ENCODE data around the gene DPH3. TPM values are rescaled to one million over a fixed set of nuclear protein-coding genes. Genes with fewer than 3 reads are reported as not detected.

DPH3 gene
- total RNA-seq, 2 experiments from 2014 or later = 10.5 to 12.8 TPM

- intact Hi-C loops (cut with DNase I, micrococcal nuclease) = no loop called here
- CTCF ChIA-PET = interaction anchor here (0.9 kb wide), 1 partner anchor 13 kb away, joined by 3 read pairs; no protein-coding TSS in a partner anchor
- Mint-ChIP-seq H3K36me3 (ENCODE audit: low read depth) (no peaks in the 10 kb centered on the region), H3K4me3 (no peak overlapping the region), H3K4me1 (ENCODE audit: low read depth) (no peaks in the 10 kb centered on the region), H3K27ac (no peak overlapping the region), H3K27me3 (peaks cover 3% of the 10 kb centered on the region), H3K9me3 (no peaks in the 10 kb centered on the region)
- peaks cover 0 to 4% of the 10 kb centered on the region in 2 experiments for H3K27me3 ChIP-seq (ENCODE audit: control insufficient read depth in 1 of 2, insufficient read depth in 2 of 2, low read length in 2 of 2)
- no peak overlapping the region for H3K4me3 ChIP-seq (ENCODE audit: low read length)
- POLR2A ChIA-PET = no interaction called here
- no peak overlapping the region for H3K27ac ChIP-seq (ENCODE audit: low read depth in 1 of 2, low read length in 2 of 2)
- ATAC-seq (ENCODE audit: poor library complexity) = no peak
- H3K36me3 ChIP-seq (ENCODE audit: insufficient read depth, low read length) = no peaks in the 10 kb centered on the region
- TF ChIP-seq CTCF (IDR thresholded peaks at IDR 0.05) = no peak
- H3K9me3 ChIP-seq (ENCODE audit: control insufficient read depth in 1 of 2, insufficient read depth in 1 of 2, low read length in 2 of 2) = no peaks in the 10 kb centered on the region
- H3K4me1 ChIP-seq (ENCODE audit: insufficient read depth, low read length) = no peaks in the 10 kb centered on the region
- DNase-seq = no peak
These were observed 37.2 kb downstream of the DPH3 start for GRCh38 chr3:16227566-16227965.

GRCh38 chr3:16224325-16224724 is 40.4 kb downstream of the DPH3 start:
- no peak for ATAC-seq (ENCODE audit: poor library complexity)

DNA sequence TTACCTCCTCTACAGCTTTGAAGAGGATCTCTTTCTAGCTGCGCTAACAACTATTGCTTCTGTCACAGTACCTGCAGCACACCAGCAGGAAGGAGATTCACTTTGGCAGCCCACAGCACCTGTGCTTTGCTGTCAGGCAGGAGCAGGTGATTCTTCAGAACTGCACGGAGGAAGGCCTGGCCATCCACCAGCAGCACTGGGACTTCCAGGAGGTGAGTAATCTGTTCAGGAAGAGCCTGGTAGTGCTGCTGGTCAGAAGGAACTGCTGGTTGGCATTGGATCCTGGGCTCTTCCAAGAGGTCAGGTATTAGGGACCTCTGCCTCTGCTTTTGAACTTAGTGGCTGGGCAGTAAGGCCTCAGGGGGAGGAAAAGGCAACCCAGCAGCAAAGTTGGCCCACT is 42.2 kb downstream of the DPH3 start:
- Mint-ChIP-seq H3K27me3 (no peaks in the 10 kb centered on the region), H3K4me1 (ENCODE audit: low read depth) (no peaks in the 10 kb centered on the region), H3K27ac (no peak overlapping the region), H3K36me3 (ENCODE audit: low read depth) (no peaks in the 10 kb centered on the region), H3K9me3 (peaks cover 6% of the 10 kb centered on the region), H3K4me3 (no peak overlapping the region)
- no peak overlapping the region for H3K4me3 ChIP-seq (ENCODE audit: low read length)
- intact Hi-C loops (cut with DNase I, micrococcal nuclease) = no loop called here
- no peaks in the 10 kb centered on the region for H3K4me1 ChIP-seq (ENCODE audit: insufficient read depth, low read length)
- no peaks in the 10 kb centered on the region for H3K9me3 ChIP-seq (ENCODE audit: control insufficient read depth in 1 of 2, insufficient read depth in 1 of 2, low read length in 2 of 2)
- no peak for TF ChIP-seq CTCF (IDR thresholded peaks at IDR 0.05)
- H3K27me3 ChIP-seq (ENCODE audit: control insufficient read depth in 1 of 2, insufficient read depth in 2 of 2, low read length in 2 of 2) = no peaks in the 10 kb centered on the region
- no peaks in the 10 kb centered on the region for H3K36me3 ChIP-seq (ENCODE audit: insufficient read depth, low read length)
- CTCF ChIA-PET = no interaction called here
- ATAC-seq (ENCODE audit: poor library complexity) (no peak), DNase-seq (no peak)
- H3K27ac ChIP-seq (ENCODE audit: low read depth in 1 of 2, low read length in 2 of 2) = no peak overlapping the region
- POLR2A ChIA-PET = no interaction called here

More at GRCh38 chr3:16224325-16224724, 40.4 kb downstream of the DPH3 start:
- DNase-seq = no peak
- Mint-ChIP-seq H3K4me1 (ENCODE audit: low read depth) (no peaks in the 10 kb centered on the region), H3K27me3 (no peaks in the 10 kb centered on the region), H3K4me3 (no peak overlapping the region), H3K27ac (no peak overlapping the region), H3K9me3 (peaks cover 6% of the 10 kb centered on the region), H3K36me3 (ENCODE audit: low read depth) (no peaks in the 10 kb centered on the region)
- Histone ChIP-seq H3K4me3 (ENCODE audit: low read length) (no peak overlapping the region), H3K9me3 (ENCODE audit: control insufficient read depth in 1 of 2, insufficient read depth in 1 of 2, low read length in 2 of 2) (no peaks in the 10 kb centered on the region), H3K27ac (ENCODE audit: low read depth in 1 of 2, low read length in 2 of 2) (no peak overlapping the region), H3K27me3 (ENCODE audit: control insufficient read depth in 1 of 2, insufficient read depth in 2 of 2, low read length in 2 of 2) (no peaks in the 10 kb centered on the region), H3K4me1 (ENCODE audit: insufficient read depth, low read length) (no peaks in the 10 kb centered on the region), H3K36me3 (ENCODE audit: insufficient read depth, low read length) (no peaks in the 10 kb centered on the region)
- intact Hi-C loops (cut with DNase I, micrococcal nuclease) = no loop called here
- CTCF ChIA-PET = no interaction called here
- TF ChIP-seq CTCF (IDR thresholded peaks at IDR 0.05) = no peak
- POLR2A ChIA-PET = no interaction called here
